Retinal pigment epithelial cell (primary cell): ENCODE measurements around the gene ACADL.

Experiments
- DNase-seq: peaks from one replicate; pipeline ENCODE4 v3.0.0-alpha.2; 2010; ENCODE audit warnings: low read depth
- H3K4me3 ChIP-seq: 2 replicates; pipeline ENCODE4 v1.5.1; 2011; ENCODE audit warnings: mild to moderate bottlenecking, low read length, control low read depth, moderate library complexity
- TF ChIP-seq, protein P1 (sequence below): conservative IDR thresholded peaks from 2 replicates; pipeline ENCODE4 v1.5.1; 2011; ENCODE audit warnings: low read depth, low read length, control low read depth, inconsistent platforms

Gene ACADL

DNA sequence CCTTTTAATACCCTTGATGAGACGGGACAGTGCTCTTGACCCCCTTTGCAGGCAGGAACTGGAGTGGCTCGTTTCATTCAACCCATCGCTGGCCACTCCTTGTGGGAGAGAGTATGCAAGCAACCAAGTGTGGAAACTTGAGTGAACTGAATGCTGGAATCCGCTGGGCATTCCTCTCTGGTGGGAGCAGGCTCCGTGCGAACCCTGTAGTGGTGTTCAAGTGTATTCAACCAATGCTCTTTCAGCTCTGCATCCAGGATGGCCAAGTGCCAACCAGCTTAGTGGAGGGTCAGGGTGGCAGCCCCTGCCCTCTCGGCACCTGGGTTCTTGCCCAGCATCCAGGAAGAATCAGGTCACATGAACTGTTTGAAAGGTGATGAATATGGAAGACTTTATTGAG lies 3.3 kb upstream of the ACADL start:
- TF ChIP-seq, protein P1, sequence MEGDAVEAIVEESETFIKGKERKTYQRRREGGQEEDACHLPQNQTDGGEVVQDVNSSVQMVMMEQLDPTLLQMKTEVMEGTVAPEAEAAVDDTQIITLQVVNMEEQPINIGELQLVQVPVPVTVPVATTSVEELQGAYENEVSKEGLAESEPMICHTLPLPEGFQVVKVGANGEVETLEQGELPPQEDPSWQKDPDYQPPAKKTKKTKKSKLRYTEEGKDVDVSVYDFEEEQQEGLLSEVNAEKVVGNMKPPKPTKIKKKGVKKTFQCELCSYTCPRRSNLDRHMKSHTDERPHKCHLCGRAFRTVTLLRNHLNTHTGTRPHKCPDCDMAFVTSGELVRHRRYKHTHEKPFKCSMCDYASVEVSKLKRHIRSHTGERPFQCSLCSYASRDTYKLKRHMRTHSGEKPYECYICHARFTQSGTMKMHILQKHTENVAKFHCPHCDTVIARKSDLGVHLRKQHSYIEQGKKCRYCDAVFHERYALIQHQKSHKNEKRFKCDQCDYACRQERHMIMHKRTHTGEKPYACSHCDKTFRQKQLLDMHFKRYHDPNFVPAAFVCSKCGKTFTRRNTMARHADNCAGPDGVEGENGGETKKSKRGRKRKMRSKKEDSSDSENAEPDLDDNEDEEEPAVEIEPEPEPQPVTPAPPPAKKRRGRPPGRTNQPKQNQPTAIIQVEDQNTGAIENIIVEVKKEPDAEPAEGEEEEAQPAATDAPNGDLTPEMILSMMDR, result no peak
- DNase-seq, result no peak
- no peak overlapping the region for H3K4me3 ChIP-seq

- TF ChIP-seq, protein P1, result no peak
- DNase-seq, result no peak
- no peak overlapping the region for H3K4me3 ChIP-seq
These were observed 2.2 kb upstream of the ACADL start for GRCh38 chr2:210227290-210228088.

DNA sequence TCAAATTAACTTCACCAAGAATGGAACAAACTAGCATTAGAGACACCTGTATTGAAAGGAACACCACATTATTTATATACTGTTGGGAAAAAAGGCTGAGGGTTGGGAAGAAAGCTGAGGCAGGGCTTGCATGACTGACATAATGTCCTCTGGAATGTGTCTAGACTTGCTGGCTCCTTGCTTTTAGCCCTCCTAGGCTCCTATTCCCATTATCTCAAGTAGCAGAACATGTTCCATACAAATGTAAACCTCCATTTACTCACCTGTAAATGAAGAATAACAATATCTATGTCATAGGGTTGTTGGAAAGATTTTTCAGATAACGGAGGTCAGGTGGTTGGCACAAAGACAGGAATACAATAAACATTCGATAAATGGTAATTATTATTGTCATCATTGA lies 976 bp upstream of the ACADL start:
- no peak for DNase-seq
- no peak overlapping the region for H3K4me3 ChIP-seq
- TF ChIP-seq, protein P1, result no peak

GRCh38 chr2:210224591-210224940 lies 681 bp downstream of the ACADL start:
- TF ChIP-seq, protein P1, result no peak
- peak overlapping the region; percentile 75 for H3K4me3 ChIP-seq
- no peak for DNase-seq

DNA sequence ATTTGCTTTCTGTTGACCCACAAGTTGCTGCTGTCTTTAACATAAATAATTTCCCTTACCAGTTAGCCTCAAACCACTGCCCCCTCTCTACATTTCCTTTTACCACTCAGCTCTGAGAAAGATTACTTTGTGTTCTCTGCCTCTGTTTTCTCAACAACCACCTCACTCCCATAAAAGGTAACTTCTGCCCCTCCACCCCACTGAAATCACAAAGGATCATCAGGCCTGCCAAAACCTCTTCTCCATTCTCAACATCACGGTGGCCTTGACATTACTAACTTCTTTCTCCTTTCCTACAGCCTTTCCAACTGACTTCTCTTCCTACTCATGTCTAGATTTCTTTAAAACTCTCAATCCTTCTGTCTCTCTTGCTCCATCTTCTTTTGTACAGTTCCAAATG lies 10.1 kb downstream of the ACADL start:
- TF ChIP-seq, protein P1, result no peak
- DNase-seq, result no peak
- H3K4me3 ChIP-seq, result no peak overlapping the region

- TF ChIP-seq, protein P1, result no peak
- DNase-seq, result no peak
- H3K4me3 ChIP-seq, result no peak overlapping the region
These were observed 15.1 kb downstream of the ACADL start for GRCh38 chr2:210210185-210210584.

DNA sequence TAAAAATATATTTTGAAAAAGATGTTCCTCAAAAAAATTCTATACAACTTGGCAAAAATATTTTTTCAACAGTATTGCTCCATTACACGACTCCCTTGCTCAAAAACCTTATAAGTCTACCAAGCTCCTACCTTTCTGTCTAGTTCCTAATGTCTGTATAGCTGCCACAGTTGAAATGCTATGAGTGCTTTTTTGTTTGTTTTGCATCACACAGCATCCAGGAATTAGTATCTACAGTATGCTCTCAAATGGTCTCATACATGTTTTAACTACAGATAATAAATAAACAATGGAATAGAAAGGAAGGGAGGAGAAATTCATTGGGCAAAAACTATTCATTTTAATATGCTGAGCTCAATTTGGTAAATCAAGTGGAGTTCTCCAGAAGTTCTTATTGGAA lies 17.3 kb downstream of the ACADL start:
- TF ChIP-seq, protein P1, result no peak
- no peak overlapping the region for H3K4me3 ChIP-seq
- no peak for DNase-seq
